CD14-positive monocyte (primary cell): Measurements from ENCODE around the gene KRTAP5-8. TPM values are rescaled to one million over a fixed set of nuclear protein-coding genes. Genes with fewer than 3 reads are reported as not detected.
A peak's percentile ranks its signal among the peaks of the same experiment; 100 is the strongest.

Source experiments
- DNase-seq, 3 donors: peaks; one replicate each; pipeline ENCODE4 v3.0.0-alpha.2; 2011 to 2022
- H2AFZ ChIP-seq: 2 replicates; pipeline ENCODE4 v1.6.0; 2012; ENCODE audit warnings: mild to moderate bottlenecking, low read depth, low read length, inconsistent platforms; ENCODE audit not compliant: insufficient read depth, poor library complexity, severe bottlenecking
- H3K27ac ChIP-seq, 2 donors: 1 replicate in 1 of 2; 2 replicates in 1 of 2; pipeline ENCODE4 v1.5.1; 2012 to 2013; ENCODE audit warnings: low read length in 2 of 2, control low read depth in 1 of 2, inconsistent platforms in 1 of 2, low read depth in 1 of 2, mild to moderate bottlenecking in 1 of 2
- H3K27me3 ChIP-seq, 2 donors: one replicate each; pipeline versions ENCODE4 v1.6.0 to v1.6.1; 2011 to 2013; ENCODE audit warnings: low read length in 2 of 2; ENCODE audit not compliant: control insufficient read depth in 2 of 2, insufficient read depth in 2 of 2
- H3K36me3 ChIP-seq, 2 donors: replicated peaks in 1 of 2; 1 replicate in 1 of 2; 2 replicates in 1 of 2; pipeline versions ENCODE4 v1.5.1 to v1.6.1; 2012 to 2013; ENCODE audit warnings: low read length in 2 of 2, control low read depth in 1 of 2, inconsistent platforms in 1 of 2, mild to moderate bottlenecking in 1 of 2; ENCODE audit not compliant: insufficient read depth in 2 of 2, control insufficient read depth in 1 of 2
- H3K4me1 ChIP-seq, 2 donors: 1 replicate in 1 of 2; 2 replicates in 1 of 2; pipeline versions ENCODE4 v1.5.1 to v1.6.1; 2012 to 2013; ENCODE audit warnings: low read length in 2 of 2, control low read depth in 1 of 2, inconsistent platforms in 1 of 2, mild to moderate bottlenecking in 1 of 2, moderate library complexity in 1 of 2; ENCODE audit not compliant: insufficient read depth in 2 of 2, control insufficient read depth in 1 of 2
- H3K4me2 ChIP-seq: replicated peaks from 2 replicates; pipeline ENCODE3; 2012; ENCODE audit warnings: low read length, moderate library complexity, mild to moderate bottlenecking; ENCODE audit not compliant: poor library complexity, severe bottlenecking; ENCODE audit errors: extremely low read depth
- H3K4me3 ChIP-seq, 3 experiments: fragments of 200-600 bp in 1 of 3; sonication (generic) in 1 of 3; replicated peaks in 1 of 3; 1 replicate in 2 of 3; 2 replicates in 1 of 3; pipeline ENCODE4 v1.5.1; 2011 to 2013; ENCODE audit warnings: low read length in 3 of 3, mild to moderate bottlenecking in 3 of 3, control low read depth in 2 of 3, low read depth in 2 of 3, inconsistent platforms in 1 of 3, moderate library complexity in 1 of 3
- H3K79me2 ChIP-seq: 2 replicates; pipeline ENCODE4 v1.6.0; 2012; ENCODE audit warnings: mild to moderate bottlenecking, control low read depth, inconsistent platforms, low read length, moderate library complexity; ENCODE audit not compliant: insufficient read depth
- H3K9ac ChIP-seq: 2 replicates; pipeline ENCODE4 v1.6.0; 2017; ENCODE audit warnings: low read length, mild to moderate bottlenecking; ENCODE audit not compliant: insufficient read depth, poor library complexity, severe bottlenecking
- H3K9me3 ChIP-seq, 2 donors: replicated peaks in 1 of 2; 1 replicate in 1 of 2; 2 replicates in 1 of 2; pipeline versions ENCODE4 v1.5.1 to v1.6.1; 2012 to 2013; ENCODE audit warnings: low read length in 2 of 2, control low read depth in 1 of 2; ENCODE audit not compliant: control insufficient read depth in 1 of 2, insufficient read depth in 1 of 2
- H4K20me1 ChIP-seq: 2 replicates; pipeline ENCODE4 v1.6.0; 2012; ENCODE audit warnings: mild to moderate bottlenecking, low read length, control low read depth, moderate library complexity; ENCODE audit not compliant: insufficient read depth
- H3K27ac Mint-ChIP-seq, 7 donors: one replicate each; pipeline ENCODE4 v1.8.0; 2020; ENCODE audit warnings: mild to moderate bottlenecking in 7 of 7, mixed read lengths in 7 of 7, moderate library complexity in 6 of 7, inconsistent platforms in 2 of 7
- H3K27me3 Mint-ChIP-seq, 3 donors: one replicate each; pipeline ENCODE4 v1.8.0; 2021 to 2022; ENCODE audit warnings: low read depth in 3 of 3, mild to moderate bottlenecking in 3 of 3, mixed read lengths in 3 of 3, moderate library complexity in 3 of 3, inconsistent platforms in 1 of 3
- H3K36me3 Mint-ChIP-seq, 2 donors: one replicate each; pipeline ENCODE4 v1.8.0; 2020; ENCODE audit warnings: mixed read lengths in 2 of 2, inconsistent platforms in 1 of 2, mild to moderate bottlenecking in 1 of 2
- H3K4me1 Mint-ChIP-seq: one replicate; pipeline ENCODE4 v1.8.0; 2020; ENCODE audit warnings: mild to moderate bottlenecking, mixed read lengths
- H3K4me3 Mint-ChIP-seq, 2 donors: one replicate each; pipeline ENCODE4 v1.8.0; 2020; ENCODE audit warnings: mild to moderate bottlenecking in 2 of 2, mixed read lengths in 2 of 2, moderate library complexity in 1 of 2
- H3K9me3 Mint-ChIP-seq, 7 donors: one replicate each; pipeline ENCODE4 v1.8.0; 2020 to 2022; ENCODE audit warnings: mixed read lengths in 7 of 7, mild to moderate bottlenecking in 6 of 7, moderate library complexity in 6 of 7, inconsistent platforms in 2 of 7
- CTCF ChIP-seq: fragments of 200-600 bp; IDR thresholded peaks from one replicate; pipeline ENCODE4 v1.8.0; 2022; ENCODE audit warnings: antibody characterized with exemption, mild to moderate bottlenecking
- WGBS: methylation state at CpG from one replicate; pipeline ENCODE4 v1.1.5; 2013; ENCODE audit warnings: missing lambda C conversion rate; ENCODE audit not compliant: insufficient coverage; 5-methylcytosine and 5-hydroxymethylcytosine counted together
- intact Hi-C, 2 donors: fragments of 100-400 bp; cut with micrococcal nuclease; formaldehyde crosslinking; loops; one replicate each; pipeline versions ENCODE4 v1.15.0 to v1.15.1; 2023
- polyA plus RNA-seq, 3 donors: library from polyadenylated mRNA; depleted of rRNA in 1 of 3; unstranded in 2 of 3; stranded (reverse) in 1 of 3; fragments of 300-500 nt in 2 of 3; fragments of >200 nt in 1 of 3; fragmentation: Illumina TruSeq in 2 of 3; gene quantifications; 1 replicate in 2 of 3; 2 replicates in 1 of 3; pipeline ENCODE4 v1.2.3, GENCODE V29; 2012 to 2021

The KRTAP5-8 gene
- polyA plus RNA-seq, 3 donors: 0.08 TPM; not detected in 2

- Mint-ChIP-seq H3K4me1 (peaks cover 5% of the 10 kb centered on the region), H3K27me3 (peaks cover 7 to 21% (median 19%) of the 10 kb centered on the region in 3 donors), H3K4me3 (peak overlapping the region in 1 of 2 donors; percentile 33), H3K9me3 (peaks cover 0 to 7% (median 3%) of the 10 kb centered on the region in 7 donors), H3K27ac (no peak overlapping the region), H3K36me3 (no peaks in the 10 kb centered on the region)
- Histone ChIP-seq H3K27ac (no peak overlapping the region), H3K4me3 (no peak overlapping the region), H2AFZ (no peak overlapping the region), H4K20me1 (no peaks in the 10 kb centered on the region), H3K27me3 (peaks cover 7 to 8% of the 10 kb centered on the region in 2 donors), H3K36me3 (no peaks in the 10 kb centered on the region), H3K4me2 (no peak overlapping the region), H3K79me2 (no peaks in the 10 kb centered on the region), H3K9ac (no peak overlapping the region), H3K9me3 (no peaks in the 10 kb centered on the region), H3K4me1 (no peaks in the 10 kb centered on the region)
- DNase-seq: no peak
- intact Hi-C loops: no loop called here
- no peak for TF ChIP-seq CTCF
- WGBS: 95% methylated on average over 3 of the region's 4 CpGs
Observed at GRCh38 chr11:71564430-71564829, 26.6 kb downstream of the KRTAP5-8 start.

- Histone ChIP-seq H3K27me3 (peaks cover 7 to 8% of the 10 kb centered on the region in 2 donors), H3K4me2 (no peak within 1 kb of the TSS), H3K36me3 (no peaks in the 10 kb centered on the region), H4K20me1 (no peaks in the 10 kb centered on the region), H3K27ac (no peak within 1 kb of the TSS), H3K9ac (no peak within 1 kb of the TSS), H3K79me2 (no peaks in the 10 kb centered on the region), H2AFZ (no peak within 1 kb of the TSS), H3K4me1 (no peaks in the 10 kb centered on the region), H3K4me3 (no peak within 1 kb of the TSS), H3K9me3 (no peaks in the 10 kb centered on the region)
- TF ChIP-seq CTCF: no peak
- intact Hi-C loops: no loop called here
- DNase-seq: no peak
- H3K4me1 Mint-ChIP-seq: peaks cover 5% of the 10 kb centered on the region
- H3K36me3 Mint-ChIP-seq: no peaks in the 10 kb centered on the region
- peaks cover 0 to 7% (median 3%) of the 10 kb centered on the region in 7 donors for H3K9me3 Mint-ChIP-seq
- peak within 1 kb of the TSS in 1 of 2 donors; percentile 33 for H3K4me3 Mint-ChIP-seq
- WGBS: 67% methylated on average over 2 of the region's 5 CpGs
- H3K27me3 Mint-ChIP-seq: peaks cover 7 to 21% (median 19%) of the 10 kb centered on the region in 3 donors
- H3K27ac Mint-ChIP-seq: no peak within 1 kb of the TSS
Observed at GRCh38 chr11:71565263-71565662, 27.4 kb downstream of the KRTAP5-8 start, which contains the start of gene KRTAP5-10. KRTAP5-10 (plus strand) TSS chr11:71565563; CDS start chr11:71565588, 25 bp downstream.
